ENCODE measurements around the gene CNDP1. TPM values are rescaled to one million over a fixed set of nuclear protein-coding genes. Genes with fewer than 3 reads are reported as not detected.

The CNDP1 gene
- total RNA-seq, 1 donor, result not detected

DNA sequence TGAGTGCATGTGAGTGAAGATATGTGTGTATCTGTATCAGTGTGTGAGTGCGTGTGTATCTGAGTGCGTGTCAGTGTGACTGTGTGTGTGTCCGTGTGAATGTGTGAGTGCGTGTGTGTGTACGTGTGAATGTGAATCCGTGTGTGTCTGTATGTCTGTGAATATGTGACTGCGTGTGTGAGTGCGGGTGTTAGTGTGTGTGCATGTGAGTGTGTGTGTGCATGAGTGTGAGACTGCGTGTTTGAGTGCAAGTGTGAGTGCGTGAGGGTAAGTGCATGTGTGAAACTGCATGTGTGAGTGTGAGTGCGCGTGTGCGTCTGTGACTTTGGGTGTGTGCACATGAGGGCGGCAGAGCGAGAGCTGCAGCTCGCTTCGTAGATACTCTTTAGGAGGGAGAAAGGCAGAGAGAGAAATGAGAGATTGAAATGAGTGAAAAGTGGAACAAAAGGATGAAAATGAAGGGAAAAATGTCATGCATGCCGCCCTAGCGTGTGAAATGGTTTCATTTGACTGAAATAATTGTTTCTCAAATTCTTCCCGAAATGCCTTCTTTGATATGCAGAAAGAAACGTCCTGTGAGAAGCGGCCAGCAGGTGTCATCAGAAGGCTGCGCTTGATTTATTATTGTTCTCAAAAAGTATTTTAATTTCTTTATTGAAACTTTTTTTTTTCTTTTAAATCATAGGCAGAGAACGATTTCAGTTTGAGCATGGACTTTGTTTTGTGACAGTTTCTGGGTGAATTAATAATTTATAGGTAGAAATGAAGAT lies 88.9 kb downstream of the CNDP1 start:
- no peaks in the 10 kb centered on the region for H3K9me3 ChIP-seq (ENCODE audit: low read depth, low read length)
- no peak overlapping the region for H3K4me3 ChIP-seq (ENCODE audit: low read length)
- H3K27me3 ChIP-seq (ENCODE audit: insufficient read depth, low read length), result no peaks in the 10 kb centered on the region
- peaks cover 14% of the 10 kb centered on the region for H3K4me1 ChIP-seq (ENCODE audit: insufficient read depth, low read length)

DNA sequence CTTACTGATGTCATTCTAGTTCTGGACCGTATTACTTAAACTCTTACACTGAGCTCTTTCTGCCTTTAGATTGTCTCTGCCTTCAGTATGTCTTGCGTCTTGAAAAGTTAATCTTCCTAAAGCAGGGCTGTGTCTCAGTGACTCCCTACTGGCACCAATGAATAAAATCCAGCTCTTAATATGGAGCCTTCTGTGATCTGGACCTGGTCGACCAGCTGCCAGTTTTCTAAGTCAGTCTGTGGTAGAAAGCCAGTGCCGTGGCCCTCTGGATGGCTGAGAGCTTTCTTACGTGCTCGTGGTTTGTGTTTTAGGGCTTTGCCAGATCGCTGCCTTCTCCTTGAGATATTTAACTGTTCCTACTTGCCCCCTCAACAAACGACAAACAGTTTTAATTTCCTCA lies 90.2 kb downstream of the CNDP1 start:
- no peak overlapping the region for H3K4me3 ChIP-seq (ENCODE audit: low read length)
- H3K4me1 ChIP-seq (ENCODE audit: insufficient read depth, low read length), result peaks cover 14% of the 10 kb centered on the region
- H3K9me3 ChIP-seq (ENCODE audit: low read depth, low read length), result no peaks in the 10 kb centered on the region
- no peaks in the 10 kb centered on the region for H3K27me3 ChIP-seq (ENCODE audit: insufficient read depth, low read length)

DNA sequence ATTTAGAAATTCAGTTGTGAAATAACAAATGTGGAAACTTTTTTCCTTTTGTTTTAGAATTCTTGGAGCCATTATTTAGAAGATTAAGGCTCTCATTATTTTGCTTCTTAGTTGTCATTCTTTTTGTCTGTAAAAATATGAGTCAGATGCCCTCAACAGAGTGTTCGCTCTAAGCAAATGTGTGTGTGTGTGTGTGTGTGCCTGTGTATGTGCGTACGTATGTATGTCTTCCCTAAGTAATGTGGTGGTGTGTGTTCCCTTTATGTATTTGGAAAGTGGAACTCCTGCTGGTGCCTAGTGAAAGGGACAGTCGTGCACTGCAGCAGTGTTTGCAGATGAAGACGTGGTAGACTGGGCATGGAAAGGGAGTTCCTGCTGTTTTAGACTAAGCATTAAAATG lies 90.9 kb downstream of the CNDP1 start:
- H3K27me3 ChIP-seq (ENCODE audit: insufficient read depth, low read length), result no peaks in the 10 kb centered on the region
- peaks cover 14% of the 10 kb centered on the region for H3K4me1 ChIP-seq (ENCODE audit: insufficient read depth, low read length)
- no peak overlapping the region for H3K4me3 ChIP-seq (ENCODE audit: low read length)
- no peaks in the 10 kb centered on the region for H3K9me3 ChIP-seq (ENCODE audit: low read depth, low read length)

DNA sequence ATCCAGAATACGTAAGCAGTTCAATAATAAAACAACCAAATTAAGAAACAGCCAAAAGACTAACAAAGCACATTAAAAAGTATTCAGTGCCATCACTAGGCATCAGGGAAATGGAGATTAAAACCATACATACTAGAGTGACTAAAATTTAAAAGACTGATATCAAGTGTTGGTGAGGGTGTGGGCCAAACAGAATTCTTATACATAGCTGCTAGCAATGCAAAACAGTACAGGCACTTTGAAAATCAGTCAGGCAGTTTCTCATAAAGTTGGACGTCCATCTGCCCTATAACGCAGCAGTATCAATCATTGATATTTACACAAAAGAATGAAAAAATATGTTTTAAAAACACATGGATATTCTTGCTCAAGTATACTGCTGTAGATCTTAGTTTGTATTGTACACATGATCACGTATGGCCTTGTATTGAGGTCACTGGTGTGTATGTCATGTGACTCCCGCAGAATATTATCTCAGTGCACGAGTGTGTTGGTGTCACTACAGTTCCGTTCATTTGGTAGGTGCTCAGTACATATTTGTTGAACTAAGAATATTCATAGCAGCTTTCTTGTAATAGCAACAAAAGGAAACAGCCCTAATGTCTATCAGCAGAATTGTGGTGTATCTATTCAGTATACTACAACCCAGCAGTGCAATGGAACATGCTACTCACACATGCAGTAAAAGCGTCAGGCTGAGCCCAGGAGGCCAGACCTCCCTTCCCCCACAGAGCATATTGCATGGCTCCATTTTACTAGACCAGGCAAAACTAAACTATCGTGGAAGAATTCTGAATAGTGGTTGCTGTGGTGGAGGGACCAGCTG lies 92.0 kb downstream of the CNDP1 start:
- Histone ChIP-seq H3K27me3 (ENCODE audit: insufficient read depth, low read length) (no peaks in the 10 kb centered on the region), H3K4me1 (ENCODE audit: insufficient read depth, low read length) (peaks cover 18% of the 10 kb centered on the region), H3K4me3 (ENCODE audit: low read length) (no peak overlapping the region), H3K9me3 (ENCODE audit: low read depth, low read length) (no peaks in the 10 kb centered on the region)

DNA sequence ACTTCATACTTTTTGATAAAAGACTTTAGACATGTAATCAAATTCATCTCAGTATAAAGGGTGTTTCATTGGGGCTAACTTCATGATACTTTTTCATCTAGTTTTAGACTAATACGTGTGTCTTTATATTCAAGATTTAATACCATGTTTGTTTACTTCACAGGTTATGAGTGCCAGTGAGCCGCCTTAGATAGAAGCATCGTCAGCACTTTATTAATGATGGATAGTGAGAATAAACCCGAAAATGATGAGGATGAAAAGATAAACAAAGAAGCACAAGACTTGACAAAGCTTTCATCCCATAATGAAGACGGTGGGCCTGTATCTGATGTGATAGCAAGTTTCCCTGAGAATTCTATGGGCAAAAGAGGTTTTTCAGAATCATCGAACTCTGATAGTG lies 96.5 kb downstream of the CNDP1 start:
- no peaks in the 10 kb centered on the region for H3K27me3 ChIP-seq (ENCODE audit: insufficient read depth, low read length)
- peaks cover 29% of the 10 kb centered on the region for H3K4me1 ChIP-seq (ENCODE audit: insufficient read depth, low read length)
- H3K4me3 ChIP-seq (ENCODE audit: low read length), result no peak overlapping the region
- H3K9me3 ChIP-seq (ENCODE audit: low read depth, low read length), result no peaks in the 10 kb centered on the region

DNA sequence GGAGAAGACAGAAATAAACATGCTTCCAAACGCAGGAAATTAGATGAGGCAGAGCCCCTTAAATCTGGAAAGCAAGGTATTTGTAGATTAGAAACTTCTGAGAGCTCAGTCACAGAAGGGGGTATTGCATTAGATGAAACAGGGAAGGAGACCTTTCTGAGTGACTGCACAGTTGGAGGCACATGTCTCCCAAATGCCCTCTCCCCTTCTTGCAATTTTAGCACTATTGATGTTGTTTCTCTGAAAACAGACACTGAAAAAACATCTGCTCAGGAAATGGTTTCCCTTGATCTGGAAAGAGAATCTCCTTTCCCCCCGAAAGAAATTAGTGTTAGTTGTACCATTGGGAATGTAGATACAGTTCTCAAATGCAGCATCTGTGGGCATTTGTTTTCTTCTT lies 96.9 kb downstream of the CNDP1 start:
- H3K4me3 ChIP-seq (ENCODE audit: low read length), result no peak overlapping the region
- H3K4me1 ChIP-seq (ENCODE audit: insufficient read depth, low read length), result peaks cover 29% of the 10 kb centered on the region
- no peaks in the 10 kb centered on the region for H3K27me3 ChIP-seq (ENCODE audit: insufficient read depth, low read length)
- H3K9me3 ChIP-seq (ENCODE audit: low read depth, low read length), result no peaks in the 10 kb centered on the region

DNA sequence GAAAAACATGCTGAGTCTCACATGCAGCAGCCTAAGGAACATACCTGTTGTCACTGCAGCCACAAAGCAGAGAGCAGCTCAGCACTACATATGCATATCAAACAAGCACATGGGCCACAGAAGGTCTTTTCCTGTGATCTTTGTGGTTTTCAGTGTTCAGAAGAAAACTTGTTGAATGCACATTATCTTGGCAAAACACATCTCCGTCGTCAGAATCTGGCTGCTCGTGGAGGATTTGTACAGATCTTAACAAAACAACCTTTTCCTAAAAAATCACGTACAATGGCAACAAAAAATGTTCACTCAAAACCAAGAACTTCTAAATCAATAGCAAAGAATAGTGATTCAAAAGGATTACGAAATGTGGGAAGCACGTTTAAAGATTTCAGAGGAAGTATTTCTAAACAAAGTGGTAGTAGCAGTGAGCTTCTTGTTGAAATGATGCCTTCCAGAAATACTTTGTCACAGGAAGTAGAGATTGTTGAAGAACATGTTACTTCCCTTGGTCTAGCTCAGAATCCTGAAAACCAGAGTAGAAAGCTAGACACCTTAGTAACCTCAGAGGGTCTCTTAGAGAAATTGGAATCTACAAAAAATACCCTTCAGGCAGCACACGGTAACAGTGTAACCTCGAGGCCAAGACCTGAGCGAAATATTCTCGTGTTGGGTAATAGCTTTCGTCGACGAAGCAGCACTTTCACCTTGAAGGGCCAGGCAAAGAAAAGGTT lies 97.5 kb downstream of the CNDP1 start:
- Histone ChIP-seq H3K9me3 (ENCODE audit: low read depth, low read length) (no peaks in the 10 kb centered on the region), H3K4me3 (ENCODE audit: low read length) (no peak overlapping the region), H3K4me1 (ENCODE audit: insufficient read depth, low read length) (peaks cover 29% of the 10 kb centered on the region), H3K27me3 (ENCODE audit: insufficient read depth, low read length) (no peaks in the 10 kb centered on the region)

DNA sequence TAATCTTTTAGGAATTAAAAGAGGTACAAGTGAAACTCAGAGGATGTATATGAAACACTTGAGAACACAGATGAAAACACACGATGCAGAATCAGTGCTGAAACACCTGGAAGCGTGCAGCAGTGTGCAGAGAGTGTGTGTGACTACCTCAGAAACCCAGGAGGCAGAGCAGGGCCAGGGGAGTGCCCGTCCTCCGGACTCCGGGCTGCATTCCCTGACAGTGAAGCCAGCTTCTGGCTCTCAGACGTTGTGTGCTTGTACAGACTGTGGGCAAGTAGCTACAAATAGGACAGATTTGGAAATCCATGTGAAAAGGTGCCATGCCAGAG lies 98.0 kb downstream of the CNDP1 start:
- no peaks in the 10 kb centered on the region for H3K27me3 ChIP-seq (ENCODE audit: insufficient read depth, low read length)
- no peaks in the 10 kb centered on the region for H3K9me3 ChIP-seq (ENCODE audit: low read depth, low read length)
- H3K4me1 ChIP-seq (ENCODE audit: insufficient read depth, low read length), result peaks cover 29% of the 10 kb centered on the region
- H3K4me3 ChIP-seq (ENCODE audit: low read length), result no peak overlapping the region

DNA sequence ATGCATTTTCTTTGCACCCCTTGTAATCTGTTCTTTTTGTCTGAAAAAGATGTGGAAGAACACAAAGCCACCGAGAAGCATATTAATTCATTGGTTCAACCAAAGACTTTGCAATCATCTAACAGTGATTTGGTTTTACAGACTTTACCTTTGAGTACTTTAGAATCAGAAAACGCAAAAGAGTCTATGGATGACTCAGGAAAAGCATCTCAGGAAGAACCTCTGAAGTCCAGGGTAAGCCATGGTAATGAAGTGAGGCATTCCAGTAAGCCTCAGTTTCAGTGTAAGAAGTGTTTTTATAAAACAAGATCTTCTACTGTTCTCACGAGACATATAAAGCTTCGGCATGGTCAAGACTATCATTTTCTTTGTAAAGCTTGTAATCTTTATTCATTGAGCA lies 98.6 kb downstream of the CNDP1 start:
- H3K4me1 ChIP-seq (ENCODE audit: insufficient read depth, low read length), result peaks cover 29% of the 10 kb centered on the region
- H3K27me3 ChIP-seq (ENCODE audit: insufficient read depth, low read length), result no peaks in the 10 kb centered on the region
- H3K4me3 ChIP-seq (ENCODE audit: low read length), result no peak overlapping the region
- no peaks in the 10 kb centered on the region for H3K9me3 ChIP-seq (ENCODE audit: low read depth, low read length)

DNA sequence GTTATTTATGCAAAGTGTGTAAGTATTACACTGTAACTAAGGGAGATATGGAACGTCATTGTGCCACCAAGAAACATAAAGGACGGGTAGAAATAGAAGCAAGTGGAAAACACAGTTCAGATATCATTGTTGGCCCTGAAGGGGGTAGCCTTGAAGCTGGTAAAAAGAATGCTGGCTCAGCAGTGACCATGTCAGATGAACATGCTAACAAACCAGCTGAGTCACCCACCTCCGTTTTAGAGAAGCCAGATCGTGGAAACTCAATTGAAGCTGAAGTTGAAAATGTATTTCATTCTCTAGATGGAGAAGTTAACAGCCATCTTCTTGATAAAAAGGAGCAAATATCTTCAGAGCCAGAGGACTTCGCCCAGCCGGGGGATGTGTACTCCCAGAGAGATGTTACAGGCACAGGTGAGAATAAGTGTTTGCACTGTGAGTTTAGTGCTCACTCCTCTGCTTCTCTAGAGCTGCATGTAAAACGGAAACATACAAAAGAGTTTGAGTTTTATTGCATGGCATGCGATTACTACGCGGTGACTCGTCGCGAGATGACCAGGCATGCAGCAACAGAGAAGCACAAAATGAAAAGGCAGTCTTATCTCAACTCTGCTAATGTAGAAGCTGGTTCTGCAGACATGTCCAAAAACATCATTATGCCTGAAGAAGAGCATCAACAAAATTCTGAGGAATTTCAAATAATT lies 99.5 kb downstream of the CNDP1 start:
- Histone ChIP-seq H3K9me3 (ENCODE audit: low read depth, low read length) (no peaks in the 10 kb centered on the region), H3K4me1 (ENCODE audit: insufficient read depth, low read length) (peaks cover 29% of the 10 kb centered on the region), H3K27me3 (ENCODE audit: insufficient read depth, low read length) (no peaks in the 10 kb centered on the region), H3K4me3 (ENCODE audit: low read length) (no peak overlapping the region)

DNA sequence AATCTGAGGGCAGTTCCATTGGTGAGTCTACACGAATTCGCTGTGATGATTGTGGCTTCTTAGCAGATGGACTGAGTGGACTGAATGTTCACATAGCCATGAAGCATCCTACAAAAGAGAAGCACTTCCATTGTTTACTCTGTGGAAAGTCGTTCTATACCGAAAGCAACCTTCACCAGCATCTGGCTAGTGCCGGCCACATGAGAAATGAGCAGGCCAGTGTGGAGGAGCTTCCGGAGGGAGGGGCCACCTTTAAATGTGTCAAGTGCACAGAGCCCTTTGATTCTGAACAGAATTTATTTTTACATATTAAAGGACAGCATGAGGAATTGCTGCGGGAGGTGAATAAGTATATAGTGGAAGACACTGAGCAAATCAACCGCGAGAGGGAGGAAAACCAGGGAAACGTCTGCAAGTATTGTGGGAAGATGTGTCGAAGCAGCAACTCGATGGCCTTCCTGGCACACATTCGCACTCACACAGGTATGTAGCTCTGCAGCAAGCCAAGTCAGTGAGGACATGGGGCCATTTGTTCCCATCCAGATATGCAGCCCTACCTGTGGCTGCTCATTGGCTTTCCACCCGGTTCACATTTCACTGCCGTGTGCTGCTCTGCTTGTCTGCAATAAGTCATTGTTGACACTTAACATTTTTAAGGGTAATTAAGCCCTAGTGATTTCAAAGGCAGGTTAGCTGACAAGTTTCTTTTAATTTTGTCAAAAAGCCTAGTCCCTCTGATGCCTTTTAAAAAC lies 101.1 kb downstream of the CNDP1 start:
- H3K4me3 ChIP-seq (ENCODE audit: low read length), result no peak overlapping the region
- H3K9me3 ChIP-seq (ENCODE audit: low read depth, low read length), result no peaks in the 10 kb centered on the region

More for the DNA sequence above, 101.1 kb downstream of the CNDP1 start:
- no peaks in the 10 kb centered on the region for H3K27me3 ChIP-seq (ENCODE audit: insufficient read depth, low read length)
- peaks cover 29% of the 10 kb centered on the region for H3K4me1 ChIP-seq (ENCODE audit: insufficient read depth, low read length)

All from mononuclear cell (primary cell).